IMR-90 (cell line): ENCODE measurements around the gene SNTG2. TPM values are rescaled to one million over a fixed set of nuclear protein-coding genes. Genes with fewer than 3 reads are reported as not detected.

Source experiments
- ATAC-seq: fragments of 200-7000 bp; cut with Tn5 transposase; 2 replicates; pipeline ENCODE4 v1.9.1; 2020; ENCODE audit warnings: low read depth, mild to moderate bottlenecking, moderate library complexity
- BruUV-seq: library from RNA; stranded (reverse); fragments of 400-500 nt; replicated peaks from 2 replicates; lab custom pipeline; 2021; lab: Mats Ljungman, UMichigan
- CTCF ChIA-PET: fragments of 300-600 bp; formaldehyde crosslinking; extraction: SDS; loops from one replicate; lab custom pipeline; 2021; ENCODE audit warnings: antibody characterized with exemption; lab: Yijun Ruan, JAX
- POLR2A ChIA-PET: fragments of 300-600 bp; sonication (Branson Sonifier 250); formaldehyde crosslinking; loops from one replicate; lab custom pipeline; 2022; ENCODE audit warnings: antibody characterized with exemption; ENCODE audit not compliant: unreplicated experiment; lab: Charles Lee
- DNase-seq: peaks from one replicate; pipeline ENCODE4 v3.0.0; 2013
- H2AFZ ChIP-seq: replicated peaks from 2 replicates; pipeline ENCODE3; 2013; ENCODE audit warnings: low read length, mild to moderate bottlenecking; ENCODE audit not compliant: poor library complexity
- H2AK5ac ChIP-seq: 2 replicates; pipeline ENCODE4 v1.6.1; 2013; ENCODE audit warnings: low read depth, low read length, inconsistent platforms
- H2AK9ac ChIP-seq: replicated peaks from 2 replicates; pipeline ENCODE3; 2013; ENCODE audit warnings: mild to moderate bottlenecking, low read depth, low read length, moderate library complexity; ENCODE audit not compliant: poor library complexity
- H2BK120ac ChIP-seq: 2 replicates; pipeline ENCODE4 v1.6.1; 2013; ENCODE audit warnings: low read depth, low read length, inconsistent platforms
- H2BK15ac ChIP-seq: 3 replicates; pipeline ENCODE4 v1.6.1; 2013; ENCODE audit warnings: low read depth, low read length, inconsistent platforms
- H2BK20ac ChIP-seq: 2 replicates; pipeline ENCODE4 v1.6.1; 2013; ENCODE audit warnings: low read depth, mild to moderate bottlenecking, inconsistent platforms, low read length, moderate library complexity
- H2BK5ac ChIP-seq: 2 replicates; pipeline ENCODE4 v1.6.1; 2013; ENCODE audit warnings: mild to moderate bottlenecking, low read depth, low read length, inconsistent platforms; ENCODE audit not compliant: poor library complexity, severe bottlenecking
- H3K14ac ChIP-seq: replicated peaks from 2 replicates; pipeline ENCODE4 v1.6.1; 2013; ENCODE audit warnings: low read depth, low read length, inconsistent platforms
- H3K18ac ChIP-seq: 2 replicates; pipeline ENCODE4 v1.6.1; 2013; ENCODE audit warnings: low read depth, low read length, control low read depth
- H3K23ac ChIP-seq: 2 replicates; pipeline ENCODE4 v1.6.1; 2013; ENCODE audit warnings: low read depth, low read length, inconsistent platforms
- H3K27ac ChIP-seq: 2 replicates; pipeline ENCODE4 v1.5.1; 2013; ENCODE audit warnings: mild to moderate bottlenecking, control low read depth, low read length; ENCODE audit not compliant: insufficient read depth
- H3K27me3 ChIP-seq: 2 replicates; pipeline ENCODE4 v1.6.1; 2013; ENCODE audit warnings: low read length; ENCODE audit not compliant: control insufficient read depth, insufficient read depth
- H3K36me3 ChIP-seq: 2 replicates; pipeline ENCODE4 v1.6.1; 2013; ENCODE audit warnings: low read length, mixed read lengths; ENCODE audit not compliant: control insufficient read depth, insufficient read depth
- H3K4ac ChIP-seq: 2 replicates; pipeline ENCODE4 v1.6.1; 2013; ENCODE audit warnings: low read depth, low read length, inconsistent platforms
- H3K4me1 ChIP-seq: 2 replicates; pipeline ENCODE4 v1.6.1; 2013; ENCODE audit warnings: low read length, mixed read lengths; ENCODE audit not compliant: control insufficient read depth, insufficient read depth
- H3K4me2 ChIP-seq: 2 replicates; pipeline ENCODE4 v1.6.1; 2013; ENCODE audit warnings: low read depth, mild to moderate bottlenecking, control low read depth, low read length, moderate library complexity
- H3K4me3 ChIP-seq: 2 replicates; pipeline ENCODE4 v1.5.1; 2013; ENCODE audit warnings: low read depth, mild to moderate bottlenecking, control low read depth, low read length, moderate library complexity; ENCODE audit not compliant: insufficient read depth
- H3K56ac ChIP-seq: 2 replicates; pipeline ENCODE4 v1.6.1; 2013; ENCODE audit warnings: low read length, inconsistent platforms; ENCODE audit not compliant: insufficient read depth; ENCODE audit errors: extremely low read depth
- H3K79me1 ChIP-seq, 2 experiments: 2 replicates each; pipeline ENCODE4 v1.6.1; 2013; ENCODE audit warnings: low read length in 2 of 2, inconsistent platforms in 1 of 2, low read depth in 1 of 2
- H3K9ac ChIP-seq: 2 replicates; pipeline ENCODE4 v1.6.1; 2013; ENCODE audit warnings: low read depth, low read length, control low read depth
- H3K9me1 ChIP-seq: 2 replicates; pipeline ENCODE4 v1.6.1; 2013; ENCODE audit warnings: low read length, inconsistent platforms; ENCODE audit not compliant: insufficient read depth
- H3K9me3 ChIP-seq: 2 replicates; pipeline ENCODE4 v1.6.1; 2013; ENCODE audit warnings: low read length; ENCODE audit not compliant: control insufficient read depth, insufficient read depth
- H4K20me1 ChIP-seq: 2 replicates; pipeline ENCODE4 v1.6.1; 2013; ENCODE audit warnings: low read length, inconsistent platforms; ENCODE audit not compliant: insufficient read depth
- H4K5ac ChIP-seq: 2 replicates; pipeline ENCODE4 v1.6.1; 2013; ENCODE audit warnings: mild to moderate bottlenecking, low read depth, low read length, control low read depth
- H4K8ac ChIP-seq, 2 experiments: 2 replicates each; pipeline ENCODE4 v1.6.1; 2013; ENCODE audit warnings: low read depth in 2 of 2, low read length in 2 of 2, control low read depth in 1 of 2, inconsistent platforms in 1 of 2
- H4K91ac ChIP-seq: 2 replicates; pipeline ENCODE4 v1.6.1; 2013; ENCODE audit warnings: low read depth, low read length, inconsistent platforms; ENCODE audit not compliant: insufficient read depth
- CEBPB ChIP-seq: IDR thresholded peaks from 2 replicates; pipeline ENCODE4 v1.6.1; 2012; ENCODE audit warnings: low read depth, low read length, improper control_type of control experiment
- CHD1 ChIP-seq: IDR thresholded peaks from 2 replicates; pipeline ENCODE4 v1.6.1; 2012; ENCODE audit warnings: low read depth, low read length, improper control_type of control experiment
- CTCF ChIP-seq: conservative IDR thresholded peaks from 2 replicates; pipeline ENCODE4 v1.5.1; 2012; ENCODE audit warnings: mild to moderate bottlenecking, low read depth, low read length, improper control_type of control experiment
- ELK1 ChIP-seq: fragments of 150-350 bp; IDR thresholded peaks from 2 replicates; pipeline ENCODE4 v1.6.1; 2016; ENCODE audit warnings: low read depth, mild to moderate bottlenecking, low read length, moderate library complexity, borderline replicate concordance
- FOS ChIP-seq: fragments of 150-350 bp; IDR thresholded peaks from 2 replicates; pipeline ENCODE4 v1.6.1; 2016; ENCODE audit warnings: low read depth, low read length
- MAFK ChIP-seq: IDR thresholded peaks from 2 replicates; pipeline ENCODE4 v1.6.1; 2012; ENCODE audit warnings: low read depth, low read length, improper control_type of control experiment
- MAZ ChIP-seq: IDR thresholded peaks from 2 replicates; pipeline ENCODE4 v1.6.1; 2012; ENCODE audit warnings: low read depth, mild to moderate bottlenecking, low read length, improper control_type of control experiment, moderate library complexity, borderline replicate concordance
- MXI1 ChIP-seq: IDR thresholded peaks from 2 replicates; pipeline ENCODE4 v1.6.1; 2012; ENCODE audit warnings: low read depth, mild to moderate bottlenecking, low read length, moderate library complexity, borderline replicate concordance
- RAD21 ChIP-seq: IDR thresholded peaks from 2 replicates; pipeline ENCODE4 v1.6.1; 2012; ENCODE audit warnings: low read length, improper control_type of control experiment
- RFX5 ChIP-seq: IDR thresholded peaks from 2 replicates; pipeline ENCODE4 v1.8.0; 2012; ENCODE audit warnings: low read depth, mild to moderate bottlenecking, low read length, moderate library complexity
- WGBS, 2 experiments: methylation state at CpG; one replicate each; pipeline versions ENCODE4 v1.1.5 to v1.1.7; 2013; ENCODE audit warnings: missing lambda C conversion rate in 2 of 2; ENCODE audit not compliant: insufficient read length in 1 of 2; ENCODE audit errors: extremely low coverage in 2 of 2; 5-methylcytosine and 5-hydroxymethylcytosine counted together
- dilution Hi-C: fragments of 300-500 bp; cut with HindIII; formaldehyde crosslinking; loops from one replicate; pipeline ENCODE4 v1.14.3; 2018; ENCODE audit warnings: low sequenced_read_pairs; ENCODE audit not compliant: unreplicated experiment
- in situ Hi-C: fragments of 300-500 bp; cut with MboI; formaldehyde crosslinking; loops from 3 replicates; pipeline ENCODE4 v1.14.3; 2019; ENCODE audit warnings: low sequenced_read_pairs, inconsistent platforms, mixed read lengths
- intact Hi-C: fragments of 100-400 bp; cut with micrococcal nuclease; formaldehyde crosslinking; loops from 2 replicates; pipeline ENCODE4 v1.10.0; 2022
- polyA plus RNA-seq, 3 experiments: library from polyadenylated mRNA; depleted of rRNA; stranded (reverse); fragments of >200 nt; gene quantifications; 2 replicates each; pipeline ENCODE4 v1.2.3, GENCODE V29; 2012; ENCODE audit warnings: low replicate concordance in 1 of 3
- total RNA-seq: library from RNA; depleted of rRNA; stranded (reverse); fragments of >200 nt; gene quantifications from 2 replicates; pipeline ENCODE4 v1.2.3, GENCODE V29; 2012

Gene SNTG2
- total and polyA plus RNA-seq, 2 of the 4 experiments (the other 2 are of a cell fraction), result under 0.01 to 0.17 TPM

GRCh38 chr2:1170241-1170640, 219.6 kb downstream of the SNTG2 start:
- H2AFZ ChIP-seq, result no peak overlapping the region
- dilution Hi-C loops, result no loop called here

More at GRCh38 chr2:1170241-1170640, 219.6 kb downstream of the SNTG2 start:
- Histone ChIP-seq H3K36me3 (no peaks in the 10 kb centered on the region), H3K18ac (no peak overlapping the region), H3K79me1 (no peaks in the 10 kb centered on the region), H3K56ac (no peak overlapping the region), H2BK5ac (no peak overlapping the region), H4K8ac (no peak overlapping the region), H4K5ac (no peak overlapping the region), H3K4ac (no peak overlapping the region), H3K27ac (no peak overlapping the region), H3K9me3 (peaks cover 21% of the 10 kb centered on the region), H2BK120ac (no peak overlapping the region), H3K9ac (no peak overlapping the region), H2AK9ac (no peak overlapping the region), H3K9me1 (no peaks in the 10 kb centered on the region), H3K4me2 (no peak overlapping the region), H2BK15ac (no peak overlapping the region), H3K23ac (no peak overlapping the region), H2BK20ac (no peak overlapping the region), H3K27me3 (no peaks in the 10 kb centered on the region), H2AK5ac (no peak overlapping the region), H4K91ac (no peak overlapping the region), H3K4me3 (no peak overlapping the region), H3K4me1 (no peaks in the 10 kb centered on the region), H3K14ac (no peak overlapping the region), H4K20me1 (no peaks in the 10 kb centered on the region)
- TF ChIP-seq FOS (no peak), CEBPB (no peak), ELK1 (no peak), CTCF (no peak), RFX5 (no peak), RAD21 (no peak), MXI1 (no peak), MAZ (no peak), CHD1 (no peak), MAFK (no peak)
- intact Hi-C loops, result no loop called here
- BruUV-seq, result no TSS peak
- 25% methylated on average over 3 of the region's 15 CpGs; no CpG with 5 or more reads in 1 of the 2 experiments for WGBS, 2 experiments
- ATAC-seq (no peak), DNase-seq (no peak)
- in situ Hi-C loops, result no loop called here
- POLR2A ChIA-PET, result no interaction called here
- CTCF ChIA-PET, result no interaction called here
